NCI-H774 (cell line): ENCODE results near the gene RUSF1.

Source experiments
- DNase-seq: peaks from one replicate; lab custom pipeline; 2025; lab: John Stamatoyannopoulos, UW

RUSF1 gene

DNA sequence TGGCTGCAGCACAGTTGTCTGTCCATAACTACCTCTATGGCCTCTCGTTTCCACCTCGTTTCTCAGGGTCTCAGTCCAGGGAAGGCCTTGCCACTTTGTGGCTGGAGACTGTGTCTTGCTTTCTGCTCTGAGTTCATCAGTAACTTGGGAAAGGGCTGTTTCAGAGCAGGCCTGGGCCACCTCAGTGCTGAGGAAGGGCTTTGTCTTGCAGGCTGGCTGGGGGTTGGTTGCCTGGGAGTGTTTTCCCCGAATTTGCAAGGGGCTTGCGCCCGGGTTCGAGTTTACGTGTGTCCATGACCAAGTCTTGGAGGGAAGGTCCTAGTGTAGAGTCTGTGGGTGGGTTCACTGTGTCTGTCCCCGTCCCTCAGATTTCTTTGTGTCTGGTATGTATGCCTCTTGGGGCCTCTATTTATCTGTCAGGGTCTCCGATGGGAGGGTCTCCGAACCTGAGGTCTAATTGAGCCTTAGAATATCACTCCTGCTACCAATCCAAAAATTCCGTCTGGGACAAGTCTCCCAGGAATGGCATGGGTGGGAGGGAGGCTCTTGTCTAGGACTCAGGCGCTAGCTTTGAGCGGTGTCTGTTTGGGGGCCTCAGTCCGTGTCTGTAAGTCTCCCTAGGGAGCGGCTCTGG lies 36.8 kb downstream of the RUSF1 start:
- DNase-seq, result no peak

DNA sequence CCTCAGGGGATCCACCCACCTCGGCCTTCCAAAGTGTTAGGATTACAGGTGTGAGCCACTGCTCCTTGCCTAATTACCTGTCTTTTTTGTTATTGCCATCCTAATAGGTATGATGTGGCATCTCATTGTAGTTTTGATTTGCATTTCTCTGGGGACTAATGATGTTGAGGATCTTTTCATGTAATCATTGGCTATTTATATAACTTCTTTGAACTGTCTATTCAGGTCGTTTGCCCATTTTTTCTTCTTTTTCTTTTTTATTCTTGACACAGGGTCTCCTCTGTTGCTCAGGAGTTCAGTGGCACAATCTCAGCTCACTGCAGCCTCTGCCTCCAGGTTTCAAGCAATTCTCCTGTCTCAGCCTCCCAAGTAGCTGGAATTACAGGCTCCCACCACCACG lies 37.6 kb downstream of the RUSF1 start:
- no peak for DNase-seq

- DNase-seq, result no peak
These were observed 40.3 kb downstream of the RUSF1 start for GRCh38 chr16:31467858-31468257.

GRCh38 chr16:31467151-31467773 lies 40.9 kb downstream of the RUSF1 start:
- DNase-seq, result no peak

DNA sequence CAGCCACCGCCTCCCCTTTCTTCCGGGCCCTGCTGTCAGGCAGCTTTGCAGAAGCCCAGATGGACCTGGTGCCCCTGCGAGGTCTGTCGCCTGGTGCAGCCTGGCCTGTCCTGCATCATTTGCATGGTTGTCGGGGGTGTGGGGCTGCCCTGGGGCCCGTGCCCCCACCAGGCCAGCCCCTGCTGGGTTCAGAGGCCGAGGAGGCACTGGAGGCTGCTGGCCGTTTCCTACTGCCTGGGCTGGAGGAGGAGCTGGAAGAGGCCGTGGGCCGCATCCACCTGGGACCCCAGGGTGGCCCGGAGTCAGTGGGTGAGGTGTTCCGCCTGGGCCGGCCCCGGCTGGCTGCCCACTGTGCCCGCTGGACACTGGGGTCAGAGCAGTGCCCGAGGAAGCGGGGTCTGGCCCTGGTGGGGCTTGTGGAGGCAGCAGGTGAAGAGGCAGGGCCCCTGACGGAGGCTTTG lies 41.8 kb downstream of the RUSF1 start:
- DNase-seq, result no peak

DNA sequence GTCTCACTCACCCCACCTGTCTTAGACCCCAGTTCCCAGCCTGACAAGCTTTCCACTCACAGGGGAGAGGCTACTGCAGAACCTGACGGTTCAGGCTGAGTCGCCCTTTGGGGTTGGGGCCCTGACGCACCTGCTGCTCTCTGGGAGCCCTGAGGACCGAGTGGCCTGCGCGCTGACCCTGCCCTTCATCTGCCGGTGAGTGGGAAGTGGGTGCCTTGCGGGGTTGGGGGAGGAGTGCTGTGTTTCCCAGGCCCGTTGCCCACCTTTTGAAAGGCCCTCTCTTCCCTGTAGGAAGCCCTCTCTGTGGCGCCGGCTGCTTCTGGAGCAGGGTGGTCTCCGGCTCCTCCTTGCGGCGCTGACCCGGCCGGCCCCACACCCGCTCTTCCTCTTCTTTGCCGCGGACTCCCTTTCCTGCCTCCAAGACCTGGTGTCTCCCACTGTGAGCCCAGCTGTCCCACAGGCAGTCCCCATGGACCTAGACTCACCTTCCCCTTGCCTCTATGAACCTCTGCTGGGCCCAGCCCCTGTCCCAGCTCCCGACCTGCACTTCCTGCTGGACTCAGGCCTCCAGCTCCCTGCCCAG lies 42.3 kb downstream of the RUSF1 start:
- no peak for DNase-seq

GRCh38 chr16:31464781-31465260 lies 43.4 kb downstream of the RUSF1 start:
- DNase-seq, result no peak

GRCh38 chr16:31464348-31464769 lies 43.8 kb downstream of the RUSF1 start:
- DNase-seq, result no peak

GRCh38 chr16:31461921-31462804 lies 46.0 kb downstream of the RUSF1 start:
- DNase-seq, result no peak

- DNase-seq, result no peak
These were observed 46.8 kb downstream of the RUSF1 start for GRCh38 chr16:31461201-31461920.

DNA sequence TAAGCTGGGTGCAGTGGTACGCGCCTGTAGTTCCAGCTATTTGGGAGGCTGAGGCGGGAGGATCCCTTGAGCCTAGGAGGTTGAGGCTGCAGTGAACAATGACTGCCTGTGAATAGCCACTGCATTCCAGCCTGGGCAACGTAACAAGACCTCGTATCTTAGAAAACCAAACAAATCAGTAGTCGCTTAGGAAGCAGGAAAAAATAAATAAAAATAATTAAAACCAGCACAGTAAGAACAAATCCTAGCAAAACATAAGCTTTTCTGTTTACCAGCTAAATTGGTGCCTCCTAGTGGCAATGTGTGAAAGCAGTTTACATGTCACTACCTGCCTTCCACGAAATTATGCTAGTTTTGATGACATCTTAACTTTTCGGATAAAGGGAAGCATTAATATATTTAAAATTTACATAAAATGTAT lies 47.6 kb downstream of the RUSF1 start:
- DNase-seq, result no peak

DNA sequence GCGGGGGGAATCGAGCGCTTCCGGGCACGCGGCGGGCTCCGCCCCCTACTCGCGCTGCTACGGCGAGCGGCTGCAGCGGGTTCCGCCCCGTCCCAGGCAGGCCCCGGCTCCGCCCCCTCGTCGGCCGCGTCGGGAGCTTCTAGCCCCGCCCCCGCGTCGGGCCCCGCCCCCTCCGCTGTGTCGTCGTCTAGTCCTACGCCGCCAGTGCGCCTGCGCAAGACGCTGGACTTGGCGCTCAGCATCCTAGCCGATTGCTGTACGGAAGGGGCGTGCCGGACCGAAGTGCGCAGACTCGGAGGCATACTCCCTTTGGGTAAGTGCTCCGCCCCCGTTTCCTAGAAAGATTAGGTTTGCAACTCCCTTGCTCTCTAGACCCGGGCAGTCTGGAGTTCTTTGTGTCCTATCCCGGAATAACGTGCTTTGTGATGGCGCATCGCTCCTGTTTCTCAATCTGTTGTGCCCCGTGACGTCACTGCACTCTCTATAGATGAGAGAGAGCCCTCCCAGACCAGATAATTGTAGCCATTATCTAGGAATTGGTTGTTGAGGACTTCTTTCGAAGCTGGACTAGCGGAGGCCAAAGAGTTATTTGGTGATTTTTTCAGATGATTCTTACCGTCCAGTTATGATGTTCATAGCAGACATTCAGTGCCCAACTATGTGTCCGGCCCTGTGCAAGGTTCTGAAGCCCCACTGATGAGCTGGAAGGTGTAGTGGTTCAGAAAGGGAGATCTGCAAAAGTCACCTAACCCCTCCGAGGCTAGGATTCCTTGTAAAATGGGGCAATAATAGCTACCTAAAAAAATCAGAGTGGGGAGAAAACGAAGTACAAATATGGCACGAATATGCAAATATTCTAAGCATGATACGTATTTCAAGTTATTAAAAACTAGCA lies 48.3 kb downstream of the RUSF1 start:
- DNase-seq, result peak; percentile 98

- peak; percentile 95 for DNase-seq
These were observed 49.1 kb downstream of the RUSF1 start, which contains the start of gene ARMC5 for GRCh38 chr16:31458844-31459686. Gene ARMC5, plus strand, starts transcription at chr16:31459501. Its CDS starts 24 bp downstream, at chr16:31459525.

- no peak for DNase-seq
These were observed 49.9 kb downstream of the RUSF1 start for GRCh38 chr16:31458073-31458843.

DNA sequence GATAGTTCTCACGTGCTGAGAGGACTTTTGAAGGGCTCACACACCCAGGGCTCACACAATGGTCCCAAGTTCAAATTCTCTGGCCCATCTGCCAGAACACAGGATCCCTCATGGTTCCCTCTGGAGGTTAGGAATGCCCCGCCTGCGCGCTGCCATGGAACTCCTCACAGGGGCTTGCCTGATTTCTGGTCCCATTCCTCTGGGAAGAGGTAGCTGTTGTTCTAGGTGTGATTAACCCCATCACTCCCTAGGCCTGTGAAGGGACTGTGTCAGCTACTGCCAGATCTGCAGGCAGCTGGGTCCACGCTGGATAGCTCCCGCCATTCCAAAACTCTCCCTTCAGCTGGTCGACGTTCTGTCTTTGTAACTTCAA lies 51.2 kb downstream of the RUSF1 start:
- DNase-seq, result no peak

DNA sequence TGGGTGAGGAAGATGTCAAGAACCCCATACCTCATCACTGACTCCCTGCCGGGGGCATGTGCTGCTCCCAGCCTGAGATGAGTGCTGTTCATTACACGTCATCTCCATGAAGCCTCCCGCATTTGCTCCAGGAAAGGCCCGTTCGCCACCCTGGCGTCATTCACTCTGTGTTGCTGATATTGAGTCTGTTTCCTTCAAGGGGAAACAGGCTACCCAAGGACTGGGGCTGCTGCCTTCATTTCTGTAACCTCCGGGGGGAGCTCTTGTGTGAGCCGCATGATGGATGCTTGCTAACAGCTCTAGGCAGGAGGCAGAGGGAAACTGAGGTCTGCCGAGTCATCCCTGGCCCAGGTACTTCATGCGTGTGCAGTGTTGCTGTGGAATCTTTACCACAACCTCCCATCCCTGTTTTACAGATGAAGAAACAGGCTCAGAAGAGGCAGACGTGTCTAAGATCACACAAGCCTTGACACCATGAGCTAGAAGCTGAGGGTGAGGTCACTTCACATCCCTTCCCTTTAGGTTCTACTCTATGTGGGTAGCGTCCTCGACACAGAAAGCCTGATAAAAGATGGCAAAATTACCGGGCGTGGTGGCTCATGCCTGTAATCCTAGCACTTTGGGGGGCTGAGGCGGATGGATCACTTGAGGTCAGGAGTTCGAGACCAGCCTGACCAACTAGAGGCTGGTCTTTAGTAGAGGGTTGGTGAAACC lies 52.4 kb downstream of the RUSF1 start:
- DNase-seq, result no peak

DNA sequence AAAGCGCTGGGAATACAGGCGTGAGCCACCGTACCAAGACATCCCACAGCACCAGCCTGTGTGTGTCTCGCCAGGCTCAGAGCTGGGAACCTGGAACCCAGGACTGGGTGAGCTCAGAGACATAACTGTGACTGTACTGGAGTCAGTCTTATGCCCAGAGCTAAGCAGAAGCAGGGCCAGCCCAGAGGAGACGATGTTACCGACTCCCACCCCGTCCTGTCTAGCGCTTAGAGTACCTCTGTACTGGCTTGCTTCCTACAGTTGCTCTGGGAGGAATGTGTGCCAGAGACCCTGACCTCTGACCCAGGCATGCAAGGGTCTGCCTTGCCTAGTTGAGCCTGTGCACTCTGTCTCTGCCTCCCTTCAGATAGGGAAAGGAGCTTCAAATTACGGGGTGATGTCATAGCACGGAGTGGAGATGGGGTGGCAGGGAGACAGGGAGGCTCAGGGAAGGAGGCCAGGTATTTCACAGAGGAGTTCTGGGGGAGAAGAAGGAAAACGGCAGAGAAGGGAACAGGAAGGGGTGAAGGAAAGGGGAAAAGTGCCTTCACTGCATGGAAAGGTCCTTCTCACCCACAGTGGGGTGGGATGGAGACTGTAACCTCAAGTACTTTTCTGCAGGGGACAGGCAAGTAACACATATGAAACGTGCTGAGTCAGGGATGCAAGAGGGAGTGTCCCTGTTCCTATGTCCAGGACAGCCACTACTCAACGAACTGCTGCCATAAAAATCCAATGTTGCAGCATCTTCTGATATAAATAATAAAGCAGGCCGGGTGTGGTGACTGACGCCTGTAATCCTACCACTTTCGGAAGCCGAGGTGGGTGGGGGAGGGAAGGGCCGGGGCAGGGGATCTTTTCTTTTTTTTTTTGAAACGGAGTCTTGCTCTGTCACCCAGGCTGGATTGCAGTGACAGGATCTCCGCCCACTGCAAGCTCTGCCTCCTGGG lies 54.7 kb downstream of the RUSF1 start:
- DNase-seq, result no peak
